Mammary epithelial cell (primary cell): ENCODE measurements around the gene PPIL4.

ENCODE experiments used
- CTCF ChIP-seq, 2 donors: IDR thresholded peaks in 1 of 2; conservative IDR thresholded peaks in 1 of 2; 2 replicates each; pipeline ENCODE4 v1.5.1; 2011 to 2012; ENCODE audit warnings: inconsistent platforms in 2 of 2, low read length in 2 of 2, mild to moderate bottlenecking in 2 of 2, control low read depth in 1 of 2, low read depth in 1 of 2; ENCODE audit not compliant: insufficient read depth in 1 of 2; ENCODE audit errors: extremely low read depth in 1 of 2
- EZH2 ChIP-seq: IDR thresholded peaks from 2 replicates; pipeline ENCODE4 v1.6.1; 2012; ENCODE audit warnings: low read length, inconsistent platforms, borderline replicate concordance

- TF ChIP-seq CTCF (conservative IDR thresholded peaks at IDR 0.05 in 1 of 2, IDR thresholded peaks at IDR 0.05 in 1 of 2; ENCODE audit: extremely low read depth in 1 of 2, insufficient read depth in 1 of 2, low read depth in 1 of 2, low read length in 2 of 2): no peak
- no peak for TF ChIP-seq EZH2
Measured at GRCh38 chr6:149456311-149457021, 89.4 kb downstream of the PPIL4 start.
